Endothelial cell of umbilical vein (primary cell): Measurements from ENCODE around the gene ARMH3. TPM values are rescaled to one million over a fixed set of nuclear protein-coding genes. Genes with fewer than 3 reads are reported as not detected.

ENCODE experiments used
- BruUV-seq: library from RNA; stranded (reverse); fragments of 400-500 nt; replicated peaks from 2 replicates; lab custom pipeline; 2021; lab: Mats Ljungman, UMichigan
- CTCF ChIA-PET: fragments of 300-600, 350-600 bp; sonication (Branson Sonifier 250); formaldehyde crosslinking; loops from one replicate; lab custom pipeline; 2021; ENCODE audit warnings: antibody characterized with exemption, inconsistent platforms; lab: Charles Lee
- POLR2A ChIA-PET: fragments of 300-600, 350-600 bp; sonication (Branson Sonifier 250); formaldehyde crosslinking; loops from one replicate; lab custom pipeline; 2021; ENCODE audit warnings: antibody characterized with exemption, inconsistent platforms; lab: Charles Lee
- DNase-seq: peaks from one replicate; pipeline ENCODE4 v3.0.0-alpha.2; 2011; ENCODE audit warnings: low read depth, low spot score
- FAIRE-seq: peaks from 2 replicates; lab custom pipeline; 2011; peaks lifted over from hg19 to GRCh38; lab: Jason Lieb, UNC
- H2AFZ ChIP-seq: 2 replicates; pipeline ENCODE4 v1.6.0; 2012; ENCODE audit warnings: low read depth, low read length, control low read depth, inconsistent platforms
- H3K27ac ChIP-seq: 2 replicates; pipeline ENCODE4 v1.5.1; 2011; ENCODE audit warnings: low read depth, mild to moderate bottlenecking, control low read depth, low read length, moderate library complexity; ENCODE audit not compliant: insufficient read depth
- H3K27me3 ChIP-seq, 2 experiments: 2 replicates each; pipeline versions ENCODE4 v1.6.0 to v1.6.1; 2011; ENCODE audit warnings: low read length in 2 of 2, mixed read lengths in 1 of 2; ENCODE audit not compliant: control insufficient read depth in 2 of 2, insufficient read depth in 2 of 2
- H3K36me3 ChIP-seq, 2 experiments: 2 replicates in 1 of 2; 3 replicates in 1 of 2; pipeline ENCODE4 v1.5.1; 2011; ENCODE audit warnings: low read length in 2 of 2, mild to moderate bottlenecking in 1 of 2, moderate library complexity in 1 of 2; ENCODE audit not compliant: control insufficient read depth in 2 of 2, insufficient read depth in 2 of 2; ENCODE audit errors: extremely low read depth in 1 of 2
- H3K4me1 ChIP-seq: 3 replicates; pipeline ENCODE4 v1.5.1; 2011; ENCODE audit warnings: mild to moderate bottlenecking, low read length; ENCODE audit not compliant: control insufficient read depth, insufficient read depth; ENCODE audit errors: extremely low read depth
- H3K4me2 ChIP-seq: 2 replicates; pipeline ENCODE4 v1.6.1; 2011; ENCODE audit warnings: low read length, control low read depth, mixed read lengths; ENCODE audit not compliant: insufficient read depth
- H3K4me3 ChIP-seq, 3 experiments: fragments of 200-600 bp in 1 of 3; sonication (generic), shearing (Covaris generic) in 1 of 3; replicated peaks in 1 of 3; 2 replicates each; pipeline ENCODE4 v1.5.1; 2011 to 2016; ENCODE audit warnings: control low read depth in 3 of 3, low read length in 3 of 3, mild to moderate bottlenecking in 2 of 3, inconsistent platforms in 1 of 3, low read depth in 1 of 3, moderate library complexity in 1 of 3; ENCODE audit not compliant: insufficient read depth in 1 of 3
- H3K79me2 ChIP-seq: 2 replicates; pipeline ENCODE4 v1.6.0; 2012; ENCODE audit warnings: low read length, inconsistent platforms; ENCODE audit not compliant: control insufficient read depth, insufficient read depth
- H3K9ac ChIP-seq: replicated peaks from 2 replicates; pipeline ENCODE3; 2011; ENCODE audit warnings: low read length, control low read depth; ENCODE audit not compliant: insufficient read depth; ENCODE audit errors: extremely low read depth
- H3K9me1 ChIP-seq: replicated peaks from 3 replicates; pipeline ENCODE4 v1.6.0; 2011; ENCODE audit warnings: mild to moderate bottlenecking, low read length; ENCODE audit not compliant: control insufficient read depth, insufficient read depth; ENCODE audit errors: extremely low read depth
- H3K9me3 ChIP-seq: replicated peaks from 2 replicates; pipeline ENCODE4 v1.5.1; 2012; ENCODE audit warnings: low read length, inconsistent platforms; ENCODE audit not compliant: control insufficient read depth, insufficient read depth
- H4K20me1 ChIP-seq: replicated peaks from 2 replicates; pipeline ENCODE3; 2011; ENCODE audit warnings: mild to moderate bottlenecking, low read length; ENCODE audit not compliant: control insufficient read depth, insufficient read depth; ENCODE audit errors: extremely low read depth
- EZH2 ChIP-seq: IDR thresholded peaks from 2 replicates; pipeline ENCODE4 v1.6.1; 2012; ENCODE audit warnings: borderline replicate concordance, low read depth, mild to moderate bottlenecking, moderate library complexity, low read length, inconsistent platforms; ENCODE audit not compliant: severe bottlenecking
- FOS ChIP-seq: IDR thresholded peaks from 2 replicates; pipeline ENCODE4 v1.6.1; 2011; ENCODE audit warnings: mild to moderate bottlenecking, low read length, moderate library complexity, borderline replicate concordance; ENCODE audit not compliant: insufficient read depth
- JUN ChIP-seq: IDR thresholded peaks from 2 replicates; pipeline ENCODE4 v1.6.1; 2011; ENCODE audit warnings: borderline replicate concordance, low read depth; ENCODE audit not compliant: insufficient read length, insufficient read depth
- MYC ChIP-seq: IDR thresholded peaks from one replicate; pipeline ENCODE4 v1.6.1; 2011; ENCODE audit warnings: mild to moderate bottlenecking, low read depth, low read length
- POLR2A ChIP-seq: IDR thresholded peaks from 2 replicates; pipeline ENCODE4 v1.6.1; 2012; ENCODE audit warnings: low read depth, mild to moderate bottlenecking, control low read depth, low read length
- POLR2AphosphoS5 ChIP-seq: IDR thresholded peaks from 2 replicates; pipeline ENCODE4 v1.6.1; 2012; ENCODE audit warnings: low read depth, mild to moderate bottlenecking, control low read depth, low read length, moderate library complexity; ENCODE audit not compliant: insufficient read depth
- dilution Hi-C: fragments of 300-500 bp; cut with MboI; formaldehyde crosslinking; loops from one replicate; pipeline ENCODE4 v1.15.0; 2019; ENCODE audit warnings: low sequenced_read_pairs; ENCODE audit not compliant: extremely low pct_ligation_motif_present
- intact Hi-C: fragments of 100-400 bp; cut with micrococcal nuclease; formaldehyde crosslinking; loops from one replicate; pipeline ENCODE4 v1.10.0; 2022
- polyA plus RNA-seq, 4 experiments: library from polyadenylated mRNA; depleted of rRNA in 3 of 4; stranded (reverse) in 3 of 4; unstranded in 1 of 4; fragments of >200 nt; gene quantifications; 2 replicates each; pipeline versions ENCODE4 v1.2.1 to v1.2.3, GENCODE V29; 2011 to 2012; ENCODE audit warnings: missing spikeins in 1 of 4
- total RNA-seq: library from RNA; stranded (reverse); gene quantifications from 2 replicates; pipeline ENCODE4 v1.2.3, GENCODE V29; 2021
- TF ChIP-seq, protein P1 (sequence below): IDR thresholded peaks from 2 replicates; pipeline ENCODE4 v1.6.1; 2011; ENCODE audit not compliant: insufficient read depth, insufficient read length

Gene ARMH3
- total and polyA plus RNA-seq, 2 donors (not counting 3 experiments of a cell fraction or from before 2014, with no cell fraction given) = 13.1 to 17.6 TPM

DNA sequence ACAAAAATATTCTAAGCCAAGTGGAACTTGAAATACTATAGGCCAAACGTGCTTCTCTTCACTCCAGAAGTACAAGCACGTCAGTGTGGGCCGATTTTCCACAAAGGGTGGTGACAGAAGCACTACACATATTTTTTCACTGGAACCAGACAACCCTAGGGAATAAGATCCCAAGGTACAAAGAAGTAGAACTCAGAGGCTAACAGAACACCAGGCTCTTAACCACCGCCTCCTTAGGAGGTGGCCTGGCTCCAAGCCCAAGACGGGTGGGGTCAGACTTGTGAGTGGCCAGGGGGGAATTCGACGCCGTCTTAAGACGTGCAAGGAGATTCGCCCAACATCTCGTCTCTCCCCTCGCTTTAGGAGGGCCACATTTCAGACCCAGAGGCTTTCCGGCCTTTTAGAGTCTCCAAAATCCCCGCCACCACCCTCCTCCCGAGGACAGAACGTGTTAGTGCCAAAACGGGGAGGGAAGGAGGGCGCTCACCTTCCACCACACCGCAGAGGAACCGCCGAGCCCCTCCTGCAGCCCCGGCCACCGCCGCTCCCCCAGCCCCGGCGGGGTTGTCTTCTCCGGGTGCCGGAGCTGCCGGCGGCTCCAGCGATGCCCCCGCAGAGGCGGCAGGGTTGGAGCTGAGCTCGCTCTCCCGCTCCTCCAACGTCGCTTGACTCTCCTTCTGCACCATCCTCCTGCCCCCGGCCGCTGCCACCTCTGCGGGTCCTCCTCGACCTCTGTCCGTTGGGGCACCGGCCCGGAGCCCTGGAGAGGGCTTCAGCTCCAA, 238.4 kb downstream of the ARMH3 start:
- dilution Hi-C loops = no loop called here
- Histone ChIP-seq H3K79me2 (peaks cover 57% of the 10 kb centered on the region), H3K27me3 (no peaks in the 10 kb centered on the region), H3K4me3 (peak overlapping the region; percentile 82 to 99 (median 90)), H3K4me1 (peaks cover 19% of the 10 kb centered on the region), H3K4me2 (peak overlapping the region; percentile 90), H3K9me3 (no peaks in the 10 kb centered on the region), H3K9ac (peak overlapping the region; percentile 91), H2AFZ (no peak overlapping the region), H3K27ac (peak overlapping the region; percentile 83), H4K20me1 (peaks cover 26% of the 10 kb centered on the region), H3K36me3 (peaks cover 2 to 3% of the 10 kb centered on the region in 2 experiments), H3K9me1 (no peaks in the 10 kb centered on the region)
- ChIA-PET POLR2A (interaction anchor here (0.7 to 1.4 kb wide), 5 partner anchors 12 to 190 kb away, joined by 3 to 5 read pairs (median 4); no protein-coding TSS in a partner anchor), CTCF (interaction anchor here (1.0 to 5.4 kb wide), 11 partner anchors 12 to 255 kb away, joined by 3 to 39 read pairs (median 4); partner anchors contain the start of gene ARMH3)
- TSS peak; percentile 71 for BruUV-seq
- peak; percentile 89 for FAIRE-seq
- intact Hi-C loops = loop anchor here (1.0 to 5.0 kb wide), 4 partner anchors 13 to 315 kb away; partner anchors contain the start of genes ARMH3, NPM3 and PPRC1
- peak; percentile 86 for DNase-seq
- TF ChIP-seq, protein P1, sequence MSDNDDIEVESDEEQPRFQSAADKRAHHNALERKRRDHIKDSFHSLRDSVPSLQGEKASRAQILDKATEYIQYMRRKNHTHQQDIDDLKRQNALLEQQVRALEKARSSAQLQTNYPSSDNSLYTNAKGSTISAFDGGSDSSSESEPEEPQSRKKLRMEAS = no peak
- TF ChIP-seq EZH2 = no peak
- peak; percentile 78 for TF ChIP-seq POLR2AphosphoS5
- TF ChIP-seq FOS = no peak
- peak; percentile 88 for TF ChIP-seq POLR2A
- no peak for TF ChIP-seq MYC
- no peak for TF ChIP-seq JUN
